ENCODE measurements around the gene HSF5.
A peak's percentile ranks its signal among the peaks of the same experiment; 100 is the strongest.

The HSF5 gene

DNA sequence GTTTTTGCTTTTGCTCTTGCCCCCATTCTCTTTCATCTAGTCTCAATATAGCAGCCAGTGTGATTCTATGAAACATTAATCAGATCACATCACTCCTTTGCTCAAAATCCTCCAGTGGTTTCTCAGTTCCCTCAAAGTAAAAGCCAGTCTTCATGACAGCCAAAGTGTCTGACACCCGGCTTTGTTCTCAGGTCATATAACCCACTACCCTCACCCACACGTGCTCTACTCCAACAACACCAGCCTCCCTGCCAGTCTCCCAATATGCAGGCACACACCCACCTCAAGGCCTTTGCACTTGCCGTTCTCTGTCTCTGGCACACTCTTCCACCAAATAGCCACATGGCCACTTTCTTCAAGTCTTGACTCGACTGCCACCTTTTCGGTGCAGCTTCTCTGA lies 21.9 kb upstream of the HSF5 start:
- no peak for TF ChIP-seq SPI1 (IDR thresholded peaks at IDR 0.05; ENCODE audit: borderline replicate concordance, low read depth)
- TF ChIP-seq, protein P1, sequence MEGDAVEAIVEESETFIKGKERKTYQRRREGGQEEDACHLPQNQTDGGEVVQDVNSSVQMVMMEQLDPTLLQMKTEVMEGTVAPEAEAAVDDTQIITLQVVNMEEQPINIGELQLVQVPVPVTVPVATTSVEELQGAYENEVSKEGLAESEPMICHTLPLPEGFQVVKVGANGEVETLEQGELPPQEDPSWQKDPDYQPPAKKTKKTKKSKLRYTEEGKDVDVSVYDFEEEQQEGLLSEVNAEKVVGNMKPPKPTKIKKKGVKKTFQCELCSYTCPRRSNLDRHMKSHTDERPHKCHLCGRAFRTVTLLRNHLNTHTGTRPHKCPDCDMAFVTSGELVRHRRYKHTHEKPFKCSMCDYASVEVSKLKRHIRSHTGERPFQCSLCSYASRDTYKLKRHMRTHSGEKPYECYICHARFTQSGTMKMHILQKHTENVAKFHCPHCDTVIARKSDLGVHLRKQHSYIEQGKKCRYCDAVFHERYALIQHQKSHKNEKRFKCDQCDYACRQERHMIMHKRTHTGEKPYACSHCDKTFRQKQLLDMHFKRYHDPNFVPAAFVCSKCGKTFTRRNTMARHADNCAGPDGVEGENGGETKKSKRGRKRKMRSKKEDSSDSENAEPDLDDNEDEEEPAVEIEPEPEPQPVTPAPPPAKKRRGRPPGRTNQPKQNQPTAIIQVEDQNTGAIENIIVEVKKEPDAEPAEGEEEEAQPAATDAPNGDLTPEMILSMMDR (IDR thresholded peaks at IDR 0.05; ENCODE audit: insufficient read depth, low read length) = no peak
- no peak for TF ChIP-seq POLR2AphosphoS5 (IDR thresholded peaks at IDR 0.05; ENCODE audit: low read depth)
- TF ChIP-seq REST (IDR thresholded peaks at IDR 0.05; ENCODE audit: insufficient replicate concordance, low read depth) = no peak
- no peak overlapping the region for H3K4me3 ChIP-seq (replicated peaks; ENCODE audit: insufficient read depth, low read length)
- no peak for DNase-seq (ENCODE audit: low read depth in 1 of 2, low spot score in 1 of 2)
- H3K27ac ChIP-seq (replicated peaks) = no peak overlapping the region
- H3K27me3 ChIP-seq (ENCODE audit: insufficient read depth, poor library complexity, severe bottlenecking) = no peaks in the 10 kb centered on the region

DNA sequence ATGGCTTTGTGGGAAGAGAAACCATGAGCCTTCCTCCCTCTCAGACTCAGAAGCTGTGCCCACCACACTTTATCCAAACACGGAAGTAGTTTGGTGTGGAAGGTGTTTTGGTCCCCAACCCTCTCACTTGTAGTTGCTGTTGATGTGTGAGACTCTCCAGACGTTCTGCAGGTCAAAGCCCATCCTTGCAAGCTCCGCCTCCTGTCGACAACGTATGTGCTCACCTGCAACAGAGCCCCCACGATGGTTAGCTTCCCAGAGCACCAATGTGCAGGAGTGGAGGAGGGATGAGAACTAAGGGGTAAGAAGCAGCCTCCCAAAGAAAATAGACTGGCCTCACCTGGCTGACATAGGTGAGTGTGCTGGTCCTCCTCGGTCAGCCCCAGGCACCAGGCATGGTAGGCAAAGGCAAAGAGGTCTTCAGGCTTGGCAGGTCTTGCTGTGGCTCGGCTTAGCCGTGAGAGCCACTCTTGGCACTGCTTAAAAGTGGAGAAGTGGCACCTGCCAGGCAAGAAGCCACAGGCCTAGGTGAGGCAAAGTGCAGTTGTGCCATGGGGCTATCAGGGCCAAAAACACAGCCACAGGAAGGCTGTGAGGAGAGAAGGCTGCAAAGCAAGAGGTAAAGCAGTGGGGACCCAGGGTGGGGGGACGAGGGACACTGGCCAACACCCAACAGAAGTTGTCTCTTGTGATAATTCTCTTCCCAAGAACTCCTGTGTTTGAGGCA lies 20.3 kb upstream of the HSF5 start:
- no peak for DNase-seq (ENCODE audit: low read depth in 1 of 2, low spot score in 1 of 2)
- no peak for TF ChIP-seq POLR2AphosphoS5 (IDR thresholded peaks at IDR 0.05; ENCODE audit: low read depth)
- no peak for TF ChIP-seq SPI1 (IDR thresholded peaks at IDR 0.05; ENCODE audit: borderline replicate concordance, low read depth)
- no peak for TF ChIP-seq GABPA (IDR thresholded peaks at IDR 0.05; ENCODE audit: low read depth)
- TF ChIP-seq REST (IDR thresholded peaks at IDR 0.05; ENCODE audit: insufficient replicate concordance, low read depth) = no peak
- TF ChIP-seq, protein P1 (IDR thresholded peaks at IDR 0.05; ENCODE audit: insufficient read depth, low read length) = no peak
- no peaks in the 10 kb centered on the region for H3K27me3 ChIP-seq (ENCODE audit: insufficient read depth, poor library complexity, severe bottlenecking)
- H3K27ac ChIP-seq (replicated peaks) = peak overlapping the region; percentile 57; the same call in 1 of the 2 replicates
- no peak overlapping the region for H3K4me3 ChIP-seq (replicated peaks; ENCODE audit: insufficient read depth, low read length)

DNA sequence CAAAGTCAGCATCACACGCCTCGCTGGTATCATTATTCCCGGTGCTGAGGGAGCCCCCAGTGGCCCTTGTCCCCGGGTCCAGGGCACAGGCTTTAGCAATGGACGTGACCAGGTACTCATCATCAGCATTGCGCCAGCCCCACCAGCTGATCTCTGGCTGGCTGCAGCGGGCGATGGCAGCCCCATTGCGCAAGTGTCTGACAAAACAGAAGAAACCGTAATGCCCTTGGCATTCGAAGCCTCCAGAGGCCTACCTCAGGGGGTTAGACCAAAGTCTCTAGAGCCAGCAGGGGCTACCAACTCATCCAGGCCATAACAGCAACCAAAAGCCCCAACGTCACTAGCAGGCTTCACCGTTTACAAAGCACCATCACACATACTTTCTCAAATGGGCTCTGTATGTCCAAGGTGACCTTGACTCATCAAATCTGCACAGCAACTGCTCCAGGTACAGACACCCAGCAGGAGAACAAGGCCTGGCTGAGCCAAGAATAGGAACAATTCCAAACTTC lies 19.0 kb upstream of the HSF5 start:
- TF ChIP-seq REST (IDR thresholded peaks at IDR 0.05; ENCODE audit: insufficient replicate concordance, low read depth) (no peak), POLR2AphosphoS5 (IDR thresholded peaks at IDR 0.05; ENCODE audit: low read depth) (peak; percentile 48)
- Histone ChIP-seq H3K27me3 (ENCODE audit: insufficient read depth, poor library complexity, severe bottlenecking) (no peaks in the 10 kb centered on the region), H3K27ac (replicated peaks) (peak overlapping the region; percentile 57), H3K4me3 (replicated peaks; ENCODE audit: insufficient read depth, low read length) (no peak overlapping the region)
- peak; percentile 62 to 90 for DNase-seq (ENCODE audit: low read depth in 1 of 2, low spot score in 1 of 2)

Data from HL-60 (cell line).